Epithelial cell of prostate (primary cell): ENCODE measurements around the gene CEACAM20.
"Not testable (repeated sequence)": the region's sequence is repeated elsewhere in the genome, so short reads cannot be mapped to it uniquely, and the experiment has no call there.

Experiments
- DNase-seq: peaks from one replicate; pipeline ENCODE4 v3.0.0-alpha.2; 2011; ENCODE audit warnings: low read depth, low spot score
- H3K27ac ChIP-seq: fragments of 450-650 bp; 2 replicates; pipeline ENCODE4 v1.5.1; 2017; ENCODE audit warnings: mild to moderate bottlenecking

The CEACAM20 gene

GRCh38 chr19:44499559-44499958 lies 29.9 kb downstream of the CEACAM20 start:
- H3K27ac ChIP-seq: no peak overlapping the region
- DNase-seq: no peak

- no peak for DNase-seq
Measured at GRCh38 chr19:44498988-44499387, 30.5 kb downstream of the CEACAM20 start.

GRCh38 chr19:44496711-44497110 lies 32.8 kb downstream of the CEACAM20 start:
- H3K27ac ChIP-seq: no peak overlapping the region
- no peak for DNase-seq

More at GRCh38 chr19:44498988-44499387, 30.5 kb downstream of the CEACAM20 start:
- no peak overlapping the region for H3K27ac ChIP-seq

GRCh38 chr19:44476559-44477408 lies 52.7 kb downstream of the CEACAM20 start:
- no peak for DNase-seq
- H3K27ac ChIP-seq: no peak overlapping the region

- DNase-seq, H3K27ac ChIP-seq: not testable (repeated sequence)
Measured at GRCh38 chr19:44468730-44469129, 60.7 kb downstream of the CEACAM20 start.

GRCh38 chr19:44462600-44463286 lies 66.7 kb downstream of the CEACAM20 start:
- not testable (repeated sequence) for H3K27ac ChIP-seq, DNase-seq
